GM19023 (cell line): ENCODE data around the gene KNOP1.
"Not testable (repeated sequence)": the region's sequence is repeated elsewhere in the genome, so short reads cannot be mapped to it uniquely, and the experiment has no call there.

ENCODE experiments used
- ATAC-seq: cut with Tn5 transposase; IDR thresholded peaks from one replicate; pipeline ENCODE4 v1.9.1; 2021; ENCODE audit warnings: mild to moderate bottlenecking, moderate library complexity; ENCODE audit not compliant: unreplicated experiment

The KNOP1 gene

GRCh38 chr16:19688396-19689024, 29.5 kb downstream of the KNOP1 start:
- no peak for ATAC-seq

- no peak for ATAC-seq
Observed at GRCh38 chr16:19687279-19687678, 30.7 kb downstream of the KNOP1 start.

GRCh38 chr16:19685176-19685575, 32.9 kb downstream of the KNOP1 start:
- no peak for ATAC-seq

GRCh38 chr16:19683453-19684236, 34.4 kb downstream of the KNOP1 start:
- no peak for ATAC-seq

- ATAC-seq, result no peak
Observed at GRCh38 chr16:19681637-19682036, 36.4 kb downstream of the KNOP1 start.

GRCh38 chr16:19680881-19681340, 37.1 kb downstream of the KNOP1 start:
- no peak for ATAC-seq

- not testable (repeated sequence) for ATAC-seq
Observed at GRCh38 chr16:19679281-19679680, 38.7 kb downstream of the KNOP1 start.

GRCh38 chr16:19678804-19679203, 39.2 kb downstream of the KNOP1 start:
- ATAC-seq, result no peak

- no peak for ATAC-seq
Observed at GRCh38 chr16:19677402-19677801, 40.6 kb downstream of the KNOP1 start.

GRCh38 chr16:19674485-19674884, 43.5 kb downstream of the KNOP1 start:
- ATAC-seq, result no peak

GRCh38 chr16:19672378-19672777, 45.6 kb downstream of the KNOP1 start:
- ATAC-seq, result no peak

- no peak for ATAC-seq
Observed at GRCh38 chr16:19666477-19666876, 51.5 kb downstream of the KNOP1 start.

- ATAC-seq, result not testable (repeated sequence)
Observed at GRCh38 chr16:19665313-19665712, 52.7 kb downstream of the KNOP1 start.

- no peak for ATAC-seq
Observed at GRCh38 chr16:19664166-19664565, 53.9 kb downstream of the KNOP1 start.

- no peak for ATAC-seq
Observed at GRCh38 chr16:19662351-19662750, 55.7 kb downstream of the KNOP1 start.

- ATAC-seq, result no peak
Observed at GRCh38 chr16:19660432-19660831, 57.6 kb downstream of the KNOP1 start.

- ATAC-seq, result no peak
Observed at GRCh38 chr16:19659554-19659953, 58.5 kb downstream of the KNOP1 start.

GRCh38 chr16:19657831-19658230, 60.2 kb downstream of the KNOP1 start:
- ATAC-seq, result no peak

- ATAC-seq, result no peak
Observed at GRCh38 chr16:19655242-19655777, 62.7 kb downstream of the KNOP1 start.

GRCh38 chr16:19654147-19654546, 63.9 kb downstream of the KNOP1 start:
- ATAC-seq, result no peak
